Mammary microvascular endothelial cell (primary cell): Measurements from ENCODE around the gene TMEM167B. TPM values are rescaled to one million over a fixed set of nuclear protein-coding genes. Genes with fewer than 3 reads are reported as not detected.

Experiments used
- total RNA-seq: library from RNA; depleted of rRNA; stranded (reverse); fragments of >200 nt; gene quantifications from 2 replicates; pipeline ENCODE4 v1.2.3, GENCODE V29; 2015

TMEM167B gene
- total RNA-seq, result 12.3 and 13.1 TPM in 2 replicates

DNA sequence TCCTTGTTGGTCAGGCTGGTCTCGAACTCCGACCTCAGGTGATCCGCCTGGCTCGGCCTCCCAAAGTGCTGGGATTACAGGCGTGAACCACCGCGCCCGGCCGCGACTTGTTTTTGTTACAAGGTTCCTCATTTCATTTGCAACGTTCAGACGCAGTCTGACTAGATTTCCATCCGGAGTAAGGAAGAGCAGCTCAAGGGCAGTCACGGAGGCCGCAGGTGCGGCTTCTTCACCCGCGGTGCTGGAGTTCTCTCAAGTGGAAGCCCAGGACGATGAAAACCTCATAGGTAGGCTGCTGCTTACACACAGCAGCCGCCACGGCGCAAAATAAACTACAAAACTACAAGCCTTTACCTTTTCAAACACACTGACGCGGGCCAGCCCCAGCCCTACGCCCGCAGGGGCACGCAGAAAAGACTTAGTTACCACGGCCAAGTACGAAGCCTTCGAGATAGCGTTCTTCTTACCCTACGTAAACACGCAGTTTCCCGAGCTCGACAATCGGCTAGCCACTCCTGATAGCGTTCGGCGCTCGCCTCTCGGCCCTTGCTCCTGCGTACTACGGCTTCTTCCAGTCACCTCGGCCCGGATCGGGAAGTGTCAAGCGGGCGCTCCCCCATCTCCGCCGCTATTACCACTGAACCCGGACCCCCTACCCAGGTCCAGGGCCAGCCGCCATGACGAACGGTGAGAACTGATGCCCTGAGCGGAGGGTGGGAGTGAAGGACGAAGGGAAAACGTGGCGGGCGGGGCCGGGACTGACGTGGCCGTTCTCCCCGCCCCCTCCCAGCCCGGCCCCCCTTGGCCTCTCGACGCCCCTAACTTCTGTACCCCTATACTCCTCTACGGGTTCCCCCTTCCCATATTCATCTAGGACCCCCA is at the start of gene TMEM167B:
TSS of gene TMEM167B (plus strand) at position 569 of the 882 bp plus-strand sequence. CDS start at position 678, 109 bp downstream.

DNA sequence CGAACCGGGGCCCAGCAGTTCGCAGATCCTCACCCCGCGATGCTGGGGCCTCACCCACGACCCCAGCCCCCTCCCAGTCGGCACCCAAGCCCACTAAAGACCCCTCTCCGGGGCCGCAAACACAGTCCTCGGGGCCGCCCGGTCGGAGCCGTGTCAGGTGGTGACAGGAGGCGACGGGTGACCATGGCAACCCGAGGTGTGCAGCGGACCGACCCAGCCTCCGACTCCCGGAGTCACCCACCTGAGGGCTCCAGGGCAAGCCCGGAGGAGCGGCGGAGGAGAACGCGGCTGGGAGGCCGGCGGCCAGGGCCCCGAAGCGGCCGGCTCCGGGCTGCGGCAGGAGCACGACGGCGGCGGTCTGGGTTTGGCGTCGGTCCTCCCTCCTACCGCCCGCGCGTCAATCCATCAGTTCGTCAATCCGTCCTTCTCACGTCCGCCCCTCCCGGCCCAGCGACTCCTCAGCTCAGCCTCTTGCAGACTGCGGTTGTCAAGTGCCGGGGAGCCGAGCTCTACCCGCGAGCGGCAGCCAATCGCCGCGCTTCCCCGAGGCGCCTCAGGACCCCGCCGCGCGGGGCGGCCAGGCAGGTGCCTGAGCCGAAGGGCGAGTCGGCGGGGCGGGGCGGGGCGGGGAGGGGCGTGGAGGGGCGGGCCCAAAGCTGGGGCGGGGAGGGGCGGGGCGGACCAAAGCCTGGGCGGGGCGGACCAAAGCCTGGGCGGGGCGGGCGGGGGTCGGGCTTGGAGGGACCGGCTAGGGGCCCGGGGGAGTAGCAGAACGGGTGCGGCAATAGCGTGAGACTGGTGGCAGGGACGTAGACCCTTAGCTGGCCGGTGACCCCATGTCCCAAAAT is 48.7 kb upstream of the TMEM167B start, which contains the start of gene WDR47:
TSS of gene WDR47 (minus strand) at position 482 of the 848 bp plus-strand sequence. CDS start 18,590 bp downstream, outside the sequence.

DNA sequence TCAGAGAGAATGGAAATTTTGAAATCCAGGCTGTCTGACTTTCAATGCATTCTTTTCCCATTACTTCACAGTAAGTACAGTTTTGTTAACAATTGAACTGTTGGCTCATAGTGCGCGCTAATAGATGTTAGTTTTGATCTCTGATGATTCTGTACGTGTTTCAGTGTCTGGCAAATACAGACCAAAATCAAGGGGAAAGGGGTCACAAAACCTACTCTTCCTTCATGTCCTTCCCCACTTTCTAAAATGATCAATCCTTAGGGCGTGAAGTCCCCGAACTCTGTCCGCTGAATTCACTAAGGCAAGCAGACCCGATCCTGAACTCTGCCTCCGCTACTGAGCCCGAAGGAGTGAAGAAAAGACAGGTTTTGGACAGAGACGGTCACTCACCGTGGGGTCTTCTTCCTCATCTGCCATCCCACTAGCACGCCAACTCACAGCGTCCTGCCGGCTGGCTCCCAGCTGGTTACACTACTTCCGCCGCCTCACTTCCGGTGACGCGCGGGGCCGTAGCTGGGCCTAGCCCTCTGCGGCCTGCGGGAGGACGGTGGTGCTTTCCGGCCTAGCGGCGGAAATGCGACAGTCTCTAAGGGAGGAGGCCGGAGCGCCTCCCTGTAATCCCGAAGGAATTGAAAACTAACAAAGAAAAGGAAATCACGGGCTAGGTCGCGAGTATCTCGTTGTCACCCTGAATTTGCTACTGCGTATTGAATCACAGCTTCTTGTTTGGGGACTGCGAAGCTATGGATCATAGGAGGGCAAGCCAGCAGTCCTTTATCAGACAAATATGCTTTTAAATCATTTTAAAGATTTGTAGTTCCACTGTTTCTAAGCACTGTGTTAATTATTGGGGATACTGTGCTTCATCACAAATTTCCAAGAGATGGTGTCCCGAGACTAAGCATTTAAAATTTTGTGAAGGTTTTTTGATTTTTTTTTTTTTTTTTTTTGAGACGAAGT is 14.8 kb upstream of the TMEM167B start, which contains the start of gene TAF13:
TSS of gene TAF13 (minus strand) at position 473 of the 960 bp plus-strand sequence. CDS start at position 417, 56 bp downstream.

DNA sequence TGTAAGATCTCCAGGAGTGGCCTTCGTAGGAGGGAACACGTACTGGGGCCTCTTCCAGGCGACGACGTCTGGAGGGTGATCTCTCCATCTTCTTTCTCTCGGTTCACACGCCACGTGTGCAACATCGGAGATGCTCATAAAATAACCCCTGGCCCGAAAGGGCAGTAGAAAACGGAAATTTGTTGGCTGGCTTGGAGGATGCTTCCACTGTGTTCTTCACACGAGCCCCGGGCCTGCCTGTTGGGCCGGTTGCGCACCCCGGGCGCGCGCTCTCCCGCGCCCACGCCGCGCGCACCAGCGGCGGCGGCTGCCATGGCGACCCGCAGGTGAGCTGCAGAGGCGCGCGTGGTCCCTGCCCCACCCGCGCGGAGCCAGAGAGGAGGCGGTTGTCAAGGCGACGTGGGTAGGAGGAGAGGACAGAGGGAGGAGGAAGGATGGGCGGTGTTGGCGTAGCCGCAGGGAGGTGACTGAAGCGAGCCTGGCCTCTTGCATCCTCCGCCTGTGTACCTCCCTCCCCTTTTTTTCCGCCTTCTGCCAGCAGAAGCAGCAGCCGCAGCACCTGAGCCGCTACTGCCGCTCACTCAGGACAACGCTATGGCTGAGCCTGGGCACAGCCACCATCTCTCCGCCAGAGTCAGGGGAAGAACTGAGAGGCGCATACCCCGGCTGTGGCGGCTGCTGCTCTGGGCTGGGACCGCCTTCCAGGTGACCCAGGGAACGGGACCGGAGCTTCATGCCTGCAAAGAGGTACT is 23.2 kb downstream of the TMEM167B start, which contains the start of gene ELAPOR1:
TSS of gene ELAPOR1 (plus strand) at position 526 of the 752 bp plus-strand sequence. CDS start at position 595, 69 bp downstream.

Other genes with a start within 250 kb of the TMEM167B start
- gene AKNAD1, start 233.7 kb upstream of the TMEM167B start, total RNA-seq, result not detected in 2 replicates
- gene GPSM2, start 213.8 kb upstream of the TMEM167B start, total RNA-seq, result 19.5 and 23.0 TPM in 2 replicates
- 22.4 and 27.6 TPM in 2 replicates for gene CLCC1, start 127.3 kb upstream of the TMEM167B start, total RNA-seq
- 12.0 and 12.5 TPM in 2 replicates for gene WDR47, start 48.7 kb upstream of the TMEM167B start, total RNA-seq
- 40.0 and 41.4 TPM in 2 replicates for gene TAF13, start 14.8 kb upstream of the TMEM167B start, total RNA-seq
- gene ELAPOR1, start 23.4 kb downstream of the TMEM167B start, total RNA-seq, result 0.67 and 0.69 TPM in 2 replicates
- 198 and 221 TPM in 2 replicates for gene SARS1, start 123.2 kb downstream of the TMEM167B start, total RNA-seq
- gene CELSR2, start 158.8 kb downstream of the TMEM167B start, total RNA-seq, result 0.25 and 0.27 TPM in 2 replicates
- 18.6 and 19.3 TPM in 2 replicates for gene PSRC1, start 192.4 kb downstream of the TMEM167B start, total RNA-seq
- not detected in 2 replicates for gene MYBPHL, start 216.2 kb downstream of the TMEM167B start, total RNA-seq